ENCODE results near the gene NOXA1.
A peak's percentile ranks its signal among the peaks of the same experiment; 100 is the strongest.
"Not testable (repeated sequence)": the region's sequence is repeated elsewhere in the genome, so short reads cannot be mapped to it uniquely, and the experiment has no call there.

Gene NOXA1

GRCh38 chr9:137405677-137406081 lies 17.5 kb upstream of the NOXA1 start:
- FAIRE-seq (no peak), DNase-seq (ENCODE audit: insufficient read length, low spot score) (no peak)

GRCh38 chr9:137406085-137406760 lies 17.0 kb upstream of the NOXA1 start:
- FAIRE-seq (no peak), DNase-seq (ENCODE audit: insufficient read length, low spot score) (no peak)

GRCh38 chr9:137406876-137407589 lies 16.2 kb upstream of the NOXA1 start:
- no peak for FAIRE-seq
- DNase-seq (ENCODE audit: insufficient read length, low spot score): no peak

GRCh38 chr9:137407590-137408300 lies 15.4 kb upstream of the NOXA1 start:
- FAIRE-seq (no peak), DNase-seq (ENCODE audit: insufficient read length, low spot score) (no peak)

- DNase-seq (ENCODE audit: insufficient read length, low spot score) (no peak), FAIRE-seq (no peak)
Measured at GRCh38 chr9:137408651-137409405, 14.4 kb upstream of the NOXA1 start.

- DNase-seq (ENCODE audit: insufficient read length, low spot score): no peak
- FAIRE-seq: no peak
Measured at GRCh38 chr9:137409515-137409914, 13.7 kb upstream of the NOXA1 start.

- DNase-seq (ENCODE audit: insufficient read length, low spot score); FAIRE-seq: not testable (repeated sequence)
Measured at GRCh38 chr9:137410236-137410890, 12.8 kb upstream of the NOXA1 start.

- DNase-seq (ENCODE audit: insufficient read length, low spot score): no peak
- FAIRE-seq: no peak
Measured at GRCh38 chr9:137410891-137411249, 12.3 kb upstream of the NOXA1 start.

- FAIRE-seq (no peak), DNase-seq (ENCODE audit: insufficient read length, low spot score) (no peak)
Measured at GRCh38 chr9:137411260-137411644, 11.9 kb upstream of the NOXA1 start.

GRCh38 chr9:137411645-137412380 lies 11.4 kb upstream of the NOXA1 start:
- FAIRE-seq (no peak), DNase-seq (ENCODE audit: insufficient read length, low spot score) (peak; percentile 88)

- FAIRE-seq (no peak), DNase-seq (ENCODE audit: insufficient read length, low spot score) (no peak)
Measured at GRCh38 chr9:137412431-137412830, 10.8 kb upstream of the NOXA1 start.

- FAIRE-seq (no peak), DNase-seq (ENCODE audit: insufficient read length, low spot score) (no peak)
Measured at GRCh38 chr9:137415451-137415850, 7.7 kb upstream of the NOXA1 start.

GRCh38 chr9:137416006-137416562 lies 7.1 kb upstream of the NOXA1 start:
- DNase-seq (ENCODE audit: insufficient read length, low spot score) (no peak), FAIRE-seq (no peak)

GRCh38 chr9:137416563-137417151 lies 6.5 kb upstream of the NOXA1 start:
- DNase-seq (ENCODE audit: insufficient read length, low spot score): no peak
- no peak for FAIRE-seq

- DNase-seq (ENCODE audit: insufficient read length, low spot score) (no peak), FAIRE-seq (no peak)
Measured at GRCh38 chr9:137417161-137418021, 5.8 kb upstream of the NOXA1 start.

- DNase-seq (ENCODE audit: insufficient read length, low spot score) (no peak), FAIRE-seq (no peak)
Measured at GRCh38 chr9:137421838-137422603, 1.2 kb upstream of the NOXA1 start.

- no peak for FAIRE-seq
- no peak for DNase-seq (ENCODE audit: insufficient read length, low spot score)
Measured at GRCh38 chr9:137423514-137424291, 510 bp downstream of the NOXA1 start.

Data from HTR-8/SVneo (cell line).